Measurements from ENCODE around the gene SPEG.
A peak's percentile ranks its signal among the peaks of the same experiment; 100 is the strongest.
"Not testable (repeated sequence)": the region's sequence is repeated elsewhere in the genome, so short reads cannot be mapped to it uniquely, and the experiment has no call there.

The SPEG gene

GRCh38 chr2:219405451-219405850 lies 29.2 kb upstream of the SPEG start:
- DNase-seq, result peak; percentile 53

- DNase-seq, result no peak
Observed at GRCh38 chr2:219405958-219406860, 28.4 kb upstream of the SPEG start.

- DNase-seq, result peak; percentile 99
Observed at GRCh38 chr2:219406861-219407230, 27.8 kb upstream of the SPEG start.

GRCh38 chr2:219407343-219407742 lies 27.3 kb upstream of the SPEG start:
- not testable (repeated sequence) for DNase-seq

GRCh38 chr2:219408204-219408603 lies 26.4 kb upstream of the SPEG start:
- DNase-seq, result peak; percentile 28

- peak; percentile 68 for DNase-seq
Observed at GRCh38 chr2:219408631-219409030, 26.0 kb upstream of the SPEG start.

- DNase-seq, result no peak
Observed at GRCh38 chr2:219409619-219410018, 25.0 kb upstream of the SPEG start.

- no peak for DNase-seq
Observed at GRCh38 chr2:219410390-219410789, 24.3 kb upstream of the SPEG start.

- DNase-seq, result no peak
Observed at GRCh38 chr2:219414857-219415256, 19.8 kb upstream of the SPEG start.

GRCh38 chr2:219415580-219416234 lies 18.9 kb upstream of the SPEG start:
- no peak for DNase-seq

GRCh38 chr2:219416235-219416602 lies 18.4 kb upstream of the SPEG start:
- DNase-seq, result no peak

GRCh38 chr2:219416938-219417337 lies 17.7 kb upstream of the SPEG start:
- DNase-seq, result no peak

GRCh38 chr2:219417374-219417773 lies 17.3 kb upstream of the SPEG start:
- no peak for DNase-seq

GRCh38 chr2:219418155-219419011 lies 16.3 kb upstream of the SPEG start, which contains the start of gene DES:
Gene DES, plus strand, starts transcription at chr2:219418377. Its CDS starts 86 bp downstream, at chr2:219418463.
- no peak for DNase-seq

GRCh38 chr2:219419012-219419324 lies 15.7 kb upstream of the SPEG start:
- no peak for DNase-seq

GRCh38 chr2:219419331-219420197 lies 15.1 kb upstream of the SPEG start:
- no peak for DNase-seq

- DNase-seq, result no peak
Observed at GRCh38 chr2:219420687-219421086, 14.0 kb upstream of the SPEG start.

GRCh38 chr2:219421323-219421722 lies 13.3 kb upstream of the SPEG start:
- no peak for DNase-seq

GRCh38 chr2:219422952-219423534 lies 11.6 kb upstream of the SPEG start:
- DNase-seq, result no peak

GRCh38 chr2:219423652-219424377 lies 10.8 kb upstream of the SPEG start:
- DNase-seq, result no peak

Measured in fibroblast of skin of right biceps (primary cell).